ENCODE data around the gene MAGI1.

DNA sequence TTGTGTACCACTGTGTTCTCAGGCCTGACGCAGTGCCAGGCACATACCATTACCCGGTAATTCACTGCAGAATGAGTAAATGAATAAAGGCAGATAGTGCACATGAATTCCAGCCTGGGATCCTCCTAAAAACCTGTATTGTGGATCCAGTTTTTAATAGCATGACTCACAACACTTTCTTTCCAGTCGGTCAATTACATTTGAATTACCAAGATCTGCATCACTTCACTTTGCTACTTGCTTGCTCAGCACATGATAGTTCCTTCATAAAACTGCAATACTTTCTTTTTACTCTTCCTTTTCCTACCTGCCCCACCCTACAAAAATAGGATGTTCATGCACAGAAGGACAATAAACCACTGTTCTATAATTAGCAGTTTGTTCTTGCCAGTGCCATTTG is 553.8 kb downstream of the MAGI1 start:
- TF ChIP-seq GATA2 (IDR thresholded peaks at IDR 0.05; ENCODE audit: low read depth, low read length) (no peak), GATA3 (IDR thresholded peaks at IDR 0.05; ENCODE audit: low read depth, low read length) (no peak)

All from SH-SY5Y (cell line).